Ascending aorta (tissue), 2 donors: ENCODE data around the gene TNFAIP3. TPM values are rescaled to one million over a fixed set of nuclear protein-coding genes. Genes with fewer than 3 reads are reported as not detected.

Source experiments
- DNase-seq, 2 donors: peaks; one replicate each; pipeline ENCODE4 v3.0.0-alpha.2; 2019; ENCODE audit warnings: low spot score in 2 of 2
- H3K27ac ChIP-seq, 2 donors: fragments of 200-600 bp; sonication (generic); one replicate each; pipeline ENCODE4 v1.5.1; 2016 to 2017; ENCODE audit warnings: mild to moderate bottlenecking in 1 of 2
- H3K27me3 ChIP-seq: fragments of 200-600 bp; sonication (generic); one replicate; pipeline ENCODE4 v1.5.1; 2017
- H3K36me3 ChIP-seq, 2 donors: fragments of 200-600 bp; sonication (generic); one replicate each; pipeline ENCODE4 v1.5.1; 2016
- H3K4me1 ChIP-seq, 2 donors: fragments of 200-600 bp; sonication (generic); one replicate each; pipeline ENCODE4 v1.5.1; 2016 to 2017; ENCODE audit warnings: mild to moderate bottlenecking in 1 of 2
- H3K4me3 ChIP-seq, 2 donors: fragments of 200-600 bp; sonication (generic); one replicate each; pipeline ENCODE4 v1.5.1; 2016 to 2017; ENCODE audit warnings: mild to moderate bottlenecking in 1 of 2
- H3K9me3 ChIP-seq, 2 donors: fragments of 200-600 bp; sonication (generic); one replicate each; pipeline ENCODE4 v1.5.1; 2016
- intact Hi-C: fragments of 100-400 bp; cut with DNase I; formaldehyde crosslinking; loops from one replicate; pipeline ENCODE4 v1.15.1; 2023
- total RNA-seq: library from RNA; depleted of rRNA; stranded (reverse); fragments of >200 nt; gene quantifications from one replicate; pipeline ENCODE4 v1.1.0, GENCODE V29; 2016
- TF ChIP-seq, protein P1 (sequence below), 3 experiments: fragments of 200-600 bp in 2 of 3; fragments of 450-650 bp in 1 of 3; sonication (generic) in 2 of 3; IDR thresholded peaks; one replicate each; pipeline ENCODE4 v1.5.1; 2016 to 2019; ENCODE audit warnings: antibody characterized with exemption in 3 of 3, mild to moderate bottlenecking in 1 of 3, moderate library complexity in 1 of 3

Gene TNFAIP3
- total RNA-seq, 1 donor from 2014 or later: 24.5 TPM

DNA sequence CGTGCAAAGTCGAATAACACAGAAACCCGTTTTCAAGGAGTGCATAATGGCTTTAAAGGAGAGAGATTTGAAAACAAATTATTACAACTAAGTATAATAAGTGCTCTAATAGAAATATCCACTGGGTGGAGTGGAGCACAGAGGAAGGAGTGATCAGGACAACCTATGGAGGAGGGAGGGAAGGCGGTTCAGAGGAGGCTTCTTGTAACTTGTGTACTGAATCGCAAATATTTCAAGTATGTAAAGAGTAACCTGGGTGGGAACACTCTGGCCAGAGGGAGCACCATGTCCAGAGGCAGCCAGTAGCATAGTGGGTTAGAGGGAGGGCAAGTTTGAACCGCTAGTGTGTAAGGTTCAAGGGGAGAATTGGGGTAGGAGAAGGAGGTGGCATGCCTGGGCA, 21.6 kb upstream of the TNFAIP3 start:
- peaks cover 0 to 5% of the 10 kb centered on the region in 2 donors for H3K4me1 ChIP-seq
- no peaks in the 10 kb centered on the region for H3K9me3 ChIP-seq
- H3K27me3 ChIP-seq: no peaks in the 10 kb centered on the region
- no peak overlapping the region for H3K4me3 ChIP-seq
- TF ChIP-seq, protein P1, sequence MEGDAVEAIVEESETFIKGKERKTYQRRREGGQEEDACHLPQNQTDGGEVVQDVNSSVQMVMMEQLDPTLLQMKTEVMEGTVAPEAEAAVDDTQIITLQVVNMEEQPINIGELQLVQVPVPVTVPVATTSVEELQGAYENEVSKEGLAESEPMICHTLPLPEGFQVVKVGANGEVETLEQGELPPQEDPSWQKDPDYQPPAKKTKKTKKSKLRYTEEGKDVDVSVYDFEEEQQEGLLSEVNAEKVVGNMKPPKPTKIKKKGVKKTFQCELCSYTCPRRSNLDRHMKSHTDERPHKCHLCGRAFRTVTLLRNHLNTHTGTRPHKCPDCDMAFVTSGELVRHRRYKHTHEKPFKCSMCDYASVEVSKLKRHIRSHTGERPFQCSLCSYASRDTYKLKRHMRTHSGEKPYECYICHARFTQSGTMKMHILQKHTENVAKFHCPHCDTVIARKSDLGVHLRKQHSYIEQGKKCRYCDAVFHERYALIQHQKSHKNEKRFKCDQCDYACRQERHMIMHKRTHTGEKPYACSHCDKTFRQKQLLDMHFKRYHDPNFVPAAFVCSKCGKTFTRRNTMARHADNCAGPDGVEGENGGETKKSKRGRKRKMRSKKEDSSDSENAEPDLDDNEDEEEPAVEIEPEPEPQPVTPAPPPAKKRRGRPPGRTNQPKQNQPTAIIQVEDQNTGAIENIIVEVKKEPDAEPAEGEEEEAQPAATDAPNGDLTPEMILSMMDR (IDR thresholded peaks at IDR 0.05): peak in 1 of 3 experiments; percentile 27
- H3K27ac ChIP-seq: no peak overlapping the region
- intact Hi-C loops: no loop called here
- no peak for DNase-seq
- H3K36me3 ChIP-seq: no peaks in the 10 kb centered on the region

- intact Hi-C loops: no loop called here
- H3K27me3 ChIP-seq: no peaks in the 10 kb centered on the region
- no peak overlapping the region for H3K27ac ChIP-seq
- TF ChIP-seq, protein P1 (IDR thresholded peaks at IDR 0.05): no peak
- no peak for DNase-seq
- H3K4me1 ChIP-seq: peaks cover 0 to 5% of the 10 kb centered on the region in 2 donors
- H3K9me3 ChIP-seq: no peaks in the 10 kb centered on the region
- no peaks in the 10 kb centered on the region for H3K36me3 ChIP-seq
- no peak overlapping the region for H3K4me3 ChIP-seq
Measured at GRCh38 chr6:137846274-137846673, 20.8 kb upstream of the TNFAIP3 start.

GRCh38 chr6:137846772-137847313, 20.2 kb upstream of the TNFAIP3 start:
- no peak overlapping the region for H3K4me3 ChIP-seq
- no peak overlapping the region for H3K27ac ChIP-seq
- peak; percentile 59 to 77 for DNase-seq
- H3K9me3 ChIP-seq: no peaks in the 10 kb centered on the region
- TF ChIP-seq, protein P1 (IDR thresholded peaks at IDR 0.05): no peak
- no peaks in the 10 kb centered on the region for H3K36me3 ChIP-seq
- H3K27me3 ChIP-seq: no peaks in the 10 kb centered on the region
- peaks cover 0 to 5% of the 10 kb centered on the region in 2 donors for H3K4me1 ChIP-seq
- intact Hi-C loops: no loop called here

DNA sequence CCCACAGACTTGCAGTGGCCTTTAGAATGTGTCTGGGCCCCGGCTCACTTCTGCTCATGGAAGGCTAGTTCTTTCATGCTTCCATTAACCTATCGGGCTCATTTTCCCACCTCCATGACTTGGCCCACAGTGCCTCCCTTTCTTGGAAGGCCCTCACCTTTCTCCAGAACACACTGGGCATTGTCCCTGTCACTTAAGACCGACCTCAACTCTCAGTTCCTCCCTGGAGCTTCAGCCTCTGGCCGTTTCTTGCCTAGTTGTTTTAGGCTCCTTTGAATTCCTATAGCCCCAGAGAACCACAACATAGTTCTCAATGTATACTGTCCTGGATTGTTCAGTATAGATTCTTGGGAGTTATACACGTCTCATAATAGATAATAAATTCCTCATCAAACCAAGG, 19.3 kb upstream of the TNFAIP3 start:
- H3K4me3 ChIP-seq: no peak overlapping the region
- TF ChIP-seq, protein P1 (IDR thresholded peaks at IDR 0.05): no peak
- intact Hi-C loops: no loop called here
- no peaks in the 10 kb centered on the region for H3K36me3 ChIP-seq
- no peak for DNase-seq
- H3K27ac ChIP-seq: no peak overlapping the region
- H3K9me3 ChIP-seq: no peaks in the 10 kb centered on the region
- H3K4me1 ChIP-seq: peaks cover 0 to 5% of the 10 kb centered on the region in 2 donors
- H3K27me3 ChIP-seq: no peaks in the 10 kb centered on the region

DNA sequence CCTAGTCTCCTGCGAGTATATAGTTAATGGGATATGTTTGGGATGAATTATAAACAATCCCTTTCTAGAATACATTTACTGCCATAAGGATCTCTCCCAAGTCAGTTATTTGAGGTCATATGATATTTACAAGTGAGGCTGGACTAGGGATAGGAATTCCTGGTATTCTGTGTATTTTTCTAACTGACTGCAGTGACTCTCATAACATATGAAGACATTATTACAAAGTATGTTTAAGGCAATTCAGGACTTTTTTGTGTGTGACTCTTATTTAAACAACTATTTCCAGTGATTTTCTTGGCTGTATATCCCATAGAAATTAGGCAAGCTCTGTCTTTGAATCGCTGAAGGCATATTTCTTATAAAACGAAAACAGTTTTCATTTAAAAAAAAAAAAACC, 18.4 kb upstream of the TNFAIP3 start:
- TF ChIP-seq, protein P1 (IDR thresholded peaks at IDR 0.05): no peak
- intact Hi-C loops: no loop called here
- Histone ChIP-seq H3K27ac (no peak overlapping the region), H3K4me3 (peak overlapping the region in 1 of 2 donors; percentile 15), H3K36me3 (no peaks in the 10 kb centered on the region), H3K4me1 (peaks cover 0 to 5% of the 10 kb centered on the region in 2 donors), H3K9me3 (no peaks in the 10 kb centered on the region), H3K27me3 (no peaks in the 10 kb centered on the region)
- no peak for DNase-seq
